Spinal cord (tissue), 10 donors: ENCODE results near the gene APP. TPM values are rescaled to one million over a fixed set of nuclear protein-coding genes. Genes with fewer than 3 reads are reported as not detected.
"Not testable (repeated sequence)": the region's sequence is repeated elsewhere in the genome, so short reads cannot be mapped to it uniquely, and the experiment has no call there.

Experiments used
- DNase-seq, 6 donors: peaks; one replicate each; pipeline versions ENCODE4 v3.0.0 to v3.0.0-alpha.2; 2013 to 2015; ENCODE audit warnings: low spot score in 6 of 6, low read depth in 4 of 6
- H3K27ac ChIP-seq: one replicate; pipeline ENCODE4 v1.5.1; 2013; ENCODE audit warnings: low read depth, low read length, control low read depth
- H3K27me3 ChIP-seq: one replicate; pipeline ENCODE4 v1.6.1; 2013; ENCODE audit warnings: low read length; ENCODE audit not compliant: control insufficient read depth, insufficient read depth
- H3K36me3 ChIP-seq: one replicate; pipeline ENCODE4 v1.6.1; 2013; ENCODE audit warnings: low read length; ENCODE audit not compliant: control insufficient read depth, insufficient read depth
- H3K4me1 ChIP-seq: one replicate; pipeline ENCODE4 v1.6.1; 2013; ENCODE audit warnings: low read length; ENCODE audit not compliant: control insufficient read depth, insufficient read depth
- H3K4me3 ChIP-seq: one replicate; pipeline ENCODE4 v1.5.1; 2013; ENCODE audit warnings: low read depth, low read length, control low read depth
- H3K9me3 ChIP-seq: one replicate; pipeline ENCODE4 v1.6.1; 2013; ENCODE audit warnings: low read length; ENCODE audit not compliant: control insufficient read depth, insufficient read depth
- WGBS: methylation state at CpG from one replicate; pipeline ENCODE4 v1.1.5; 2013; ENCODE audit warnings: missing lambda C conversion rate; ENCODE audit not compliant: insufficient coverage; 5-methylcytosine and 5-hydroxymethylcytosine counted together
- polyA plus RNA-seq, 2 donors: library from polyadenylated mRNA; unstranded; fragments of 120-200 nt; gene quantifications; one replicate each; pipeline ENCODE4 v1.2.1, GENCODE V29; 2013; ENCODE audit not compliant: insufficient read length in 2 of 2
- total RNA-seq, 2 donors: library from RNA; depleted of rRNA in 1 of 2; stranded (reverse); fragments of 120-200 nt in 1 of 2; fragments of >200 nt in 1 of 2; gene quantifications; one replicate each; pipeline versions ENCODE4 v1.2.3 to v1.2.4, GENCODE V29; 2013 to 2014
- donor health status: healthy.

Gene APP
- total and polyA plus RNA-seq, 4 donors: 606 to 947 (median 855) TPM

GRCh38 chr21:26025536-26026512 lies 144.7 kb downstream of the APP start:
- Histone ChIP-seq H3K27ac (no peak overlapping the region), H3K36me3 (no peaks in the 10 kb centered on the region), H3K4me1 (peaks cover 3% of the 10 kb centered on the region), H3K27me3 (no peaks in the 10 kb centered on the region), H3K9me3 (no peaks in the 10 kb centered on the region), H3K4me3 (no peak overlapping the region)
- 100% methylated on average over 1 of the region's 9 CpGs for WGBS
- peak in 1 of 6 donors; percentile 37 for DNase-seq

DNA sequence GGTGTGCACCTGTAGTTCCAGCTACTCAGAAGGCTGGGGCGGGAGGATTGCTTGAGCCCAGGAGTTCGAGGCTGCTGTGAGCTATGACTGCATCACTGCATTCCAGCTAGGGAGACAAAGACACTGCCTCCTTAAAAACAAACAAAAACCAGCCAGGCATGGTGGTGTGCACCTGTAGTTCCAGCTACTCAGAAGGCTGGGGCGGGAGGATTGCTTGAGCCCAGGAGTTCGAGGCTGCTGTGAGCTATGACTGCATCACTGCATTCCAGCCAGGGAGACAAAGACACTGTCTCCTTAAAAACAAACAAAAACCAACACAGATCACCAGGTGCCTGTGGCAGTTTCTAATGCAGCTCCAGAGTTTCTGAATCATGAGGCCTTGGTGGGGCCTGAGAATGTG lies 147.2 kb downstream of the APP start:
- 100% methylated on average over 1 of the region's 4 CpGs for WGBS
- not testable (repeated sequence) for H3K27ac ChIP-seq, H3K9me3 ChIP-seq, H3K4me3 ChIP-seq, DNase-seq, H3K27me3 ChIP-seq, H3K36me3 ChIP-seq, H3K4me1 ChIP-seq

GRCh38 chr21:26022598-26023337 lies 147.8 kb downstream of the APP start:
- DNase-seq: not testable (repeated sequence)

GRCh38 chr21:26020510-26020909 lies 150.1 kb downstream of the APP start:
- H3K9me3 ChIP-seq: no peaks in the 10 kb centered on the region
- no peaks in the 10 kb centered on the region for H3K4me1 ChIP-seq
- no peaks in the 10 kb centered on the region for H3K36me3 ChIP-seq
- H3K27me3 ChIP-seq: no peaks in the 10 kb centered on the region
- WGBS: no CpG with 5 or more reads among the region's 1 CpG
- no peak overlapping the region for H3K27ac ChIP-seq
- no peak for DNase-seq
- no peak overlapping the region for H3K4me3 ChIP-seq

More at GRCh38 chr21:26022598-26023337, 147.8 kb downstream of the APP start:
- H3K4me3 ChIP-seq, H3K27ac ChIP-seq, H3K36me3 ChIP-seq, H3K9me3 ChIP-seq, H3K4me1 ChIP-seq, H3K27me3 ChIP-seq: not testable (repeated sequence)
- no CpG with 5 or more reads among the region's 6 CpGs for WGBS

GRCh38 chr21:26020081-26020480 lies 150.5 kb downstream of the APP start:
- no peak overlapping the region for H3K4me3 ChIP-seq
- no CpG with 5 or more reads among the region's 4 CpGs for WGBS
- H3K36me3 ChIP-seq: no peaks in the 10 kb centered on the region
- H3K27ac ChIP-seq: no peak overlapping the region
- no peaks in the 10 kb centered on the region for H3K27me3 ChIP-seq
- no peaks in the 10 kb centered on the region for H3K9me3 ChIP-seq
- no peaks in the 10 kb centered on the region for H3K4me1 ChIP-seq
- DNase-seq: no peak

GRCh38 chr21:26019236-26019635 lies 151.3 kb downstream of the APP start:
- no peaks in the 10 kb centered on the region for H3K27me3 ChIP-seq
- no peak for DNase-seq
- no peaks in the 10 kb centered on the region for H3K4me1 ChIP-seq
- H3K27ac ChIP-seq: no peak overlapping the region
- no peaks in the 10 kb centered on the region for H3K9me3 ChIP-seq
- no peaks in the 10 kb centered on the region for H3K36me3 ChIP-seq
- 60% methylated on average over 1 of the region's 1 CpG for WGBS
- no peak overlapping the region for H3K4me3 ChIP-seq

DNA sequence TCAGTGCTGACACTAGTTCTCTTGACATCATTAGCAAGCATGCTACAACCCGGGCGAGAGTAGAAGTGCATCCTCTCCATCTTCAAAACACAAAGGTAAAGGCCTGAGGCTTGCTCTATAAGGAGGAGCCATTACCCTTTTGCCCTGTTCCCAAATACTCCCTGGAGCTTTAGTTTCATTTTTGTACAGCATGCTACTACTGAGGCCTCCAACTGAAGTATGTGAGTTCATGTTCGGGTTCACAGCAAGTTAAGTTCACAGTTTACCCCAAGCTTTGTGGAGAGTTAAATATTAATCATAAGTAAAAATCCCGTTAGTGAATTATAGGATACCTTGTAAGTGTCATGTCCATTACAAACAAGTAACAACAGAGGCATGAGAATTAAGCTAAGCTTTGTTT lies 156.6 kb downstream of the APP start:
- DNase-seq: no peak
- Histone ChIP-seq H3K27ac (no peak overlapping the region), H3K9me3 (no peaks in the 10 kb centered on the region), H3K4me1 (no peaks in the 10 kb centered on the region), H3K36me3 (no peaks in the 10 kb centered on the region), H3K4me3 (no peak overlapping the region), H3K27me3 (no peaks in the 10 kb centered on the region)
- WGBS: 0% methylated on average over 1 of the region's 4 CpGs

DNA sequence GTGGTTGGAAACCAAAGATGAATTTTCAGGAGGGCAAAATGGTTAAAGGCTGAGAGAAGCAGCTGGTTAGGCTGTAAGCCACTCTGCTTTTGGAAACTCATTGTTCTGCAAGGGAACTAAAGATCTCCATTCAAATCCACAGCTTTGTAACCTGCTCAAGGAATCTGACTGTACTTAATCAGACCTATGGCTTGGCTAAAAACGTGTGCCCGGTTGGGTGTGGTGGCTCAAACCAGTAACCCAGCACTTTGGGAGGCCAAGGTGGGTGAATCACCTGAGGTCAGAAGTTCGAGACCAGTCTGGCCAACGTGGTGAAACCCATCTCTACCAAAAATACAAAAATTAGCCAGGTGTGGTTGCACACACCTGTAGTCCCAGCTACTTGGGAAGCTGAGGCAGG lies 158.1 kb downstream of the APP start:
- H3K4me1 ChIP-seq, DNase-seq, H3K27ac ChIP-seq, H3K9me3 ChIP-seq, H3K4me3 ChIP-seq, H3K27me3 ChIP-seq, H3K36me3 ChIP-seq: not testable (repeated sequence)
- WGBS: 93% methylated on average over 2 of the region's 4 CpGs

DNA sequence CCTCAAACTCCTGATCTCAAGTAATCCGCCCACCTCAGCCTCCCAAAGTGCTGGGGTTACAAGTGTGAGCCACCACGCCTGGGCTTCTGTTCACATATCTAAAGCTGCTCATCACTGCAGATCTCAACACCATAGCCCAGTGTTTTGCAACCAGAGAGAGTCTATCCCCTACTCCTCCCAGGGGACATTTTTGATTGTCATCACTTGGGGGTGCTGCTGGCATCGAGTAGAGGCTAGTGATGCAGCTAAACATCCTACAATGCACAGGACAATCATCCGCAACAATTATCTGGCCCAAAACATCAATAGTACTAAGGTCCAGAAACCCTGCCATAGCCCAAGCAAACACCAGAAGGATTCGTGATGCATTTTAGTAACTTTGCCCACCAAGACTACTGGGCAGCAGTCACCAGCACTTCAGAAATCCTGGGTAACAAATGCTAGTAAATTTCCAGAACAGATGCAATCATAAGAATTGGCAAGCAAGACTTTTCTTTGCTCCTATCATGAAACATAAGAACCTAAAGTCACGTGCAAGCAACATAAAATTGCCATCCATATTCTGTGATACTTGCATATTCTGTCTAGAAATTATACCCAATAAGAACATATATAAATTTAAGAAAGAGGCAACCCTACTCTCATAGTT lies 159.2 kb downstream of the APP start:
- 96% methylated on average over 5 of the region's 6 CpGs for WGBS
- H3K4me1 ChIP-seq: no peaks in the 10 kb centered on the region
- no peak for DNase-seq
- no peaks in the 10 kb centered on the region for H3K27me3 ChIP-seq
- H3K9me3 ChIP-seq: no peaks in the 10 kb centered on the region
- no peaks in the 10 kb centered on the region for H3K36me3 ChIP-seq
- no peak overlapping the region for H3K4me3 ChIP-seq
- no peak overlapping the region for H3K27ac ChIP-seq
